Glomerular endothelial cell (primary cell): ENCODE data around the gene RAI14. TPM values are rescaled to one million over a fixed set of nuclear protein-coding genes. Genes with fewer than 3 reads are reported as not detected.

Source experiments
- DNase-seq: peaks from one replicate; pipeline ENCODE4 v3.0.0-alpha.2; 2011; ENCODE audit warnings: low read depth, low spot score; ENCODE audit errors: extremely low read depth
- total RNA-seq: library from RNA; depleted of rRNA; stranded (reverse); fragments of >200 nt; gene quantifications from 2 replicates; pipeline ENCODE4 v1.2.3, GENCODE V29; 2015

The RAI14 gene
- total RNA-seq, 1 donor from 2014 or later: 250 TPM

DNA sequence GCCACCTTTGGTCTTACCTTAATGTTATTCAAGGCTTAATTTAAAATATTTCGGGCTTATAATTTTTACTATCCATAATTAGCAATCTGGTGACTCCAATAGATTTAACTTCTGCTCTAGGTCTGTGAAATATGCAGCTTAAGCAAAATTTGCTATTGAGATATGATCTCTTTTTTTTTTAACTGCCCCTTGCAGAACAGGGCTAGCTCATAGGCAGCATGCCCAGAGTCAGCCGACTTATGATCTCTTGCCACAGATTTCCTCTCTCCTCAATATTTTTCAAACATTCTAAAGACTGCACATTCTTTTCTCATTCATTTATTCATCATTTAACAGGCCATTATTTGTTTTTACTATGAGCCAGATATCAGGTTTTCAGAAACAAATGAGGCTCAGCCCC is 187.4 kb downstream of the RAI14 start:
- no peak for DNase-seq

DNA sequence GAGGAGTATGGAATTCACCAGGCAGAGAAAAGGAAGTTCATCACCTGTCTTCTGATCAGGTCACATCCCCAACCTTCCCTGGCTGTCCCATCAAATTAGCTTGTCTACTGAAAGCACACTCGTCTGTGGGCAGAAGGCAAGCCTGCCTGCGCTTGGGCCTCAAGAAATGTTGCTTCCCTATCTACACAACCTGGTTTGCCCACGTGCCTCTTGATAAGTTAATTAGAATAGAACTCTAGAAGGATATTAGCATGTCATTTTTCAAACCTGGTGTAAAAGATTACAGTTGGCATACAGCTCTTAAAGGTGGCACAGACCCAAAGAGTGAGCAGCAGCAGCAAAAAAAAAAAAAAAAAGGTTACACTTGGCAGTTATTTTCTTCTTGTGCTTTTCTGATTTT is 188.0 kb downstream of the RAI14 start:
- no peak for DNase-seq

DNA sequence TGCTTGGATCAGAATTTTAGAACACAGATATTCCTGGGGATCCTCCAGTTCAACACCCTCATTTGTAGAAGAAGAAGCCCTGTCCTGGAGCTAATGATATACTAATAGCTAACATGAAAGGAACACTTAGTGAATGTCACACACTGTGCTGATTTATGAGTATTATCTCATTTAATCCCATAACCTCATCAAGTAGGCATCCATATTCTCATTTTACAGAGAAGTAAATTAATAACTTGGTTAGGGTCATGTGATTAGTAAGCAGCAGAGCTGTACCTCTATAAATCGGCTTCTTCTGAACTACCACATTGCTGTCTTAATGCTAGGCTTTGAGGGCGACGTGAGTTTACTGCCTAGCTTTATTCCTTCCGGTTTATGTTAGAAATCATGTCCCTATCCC is 188.9 kb downstream of the RAI14 start:
- no peak for DNase-seq

DNA sequence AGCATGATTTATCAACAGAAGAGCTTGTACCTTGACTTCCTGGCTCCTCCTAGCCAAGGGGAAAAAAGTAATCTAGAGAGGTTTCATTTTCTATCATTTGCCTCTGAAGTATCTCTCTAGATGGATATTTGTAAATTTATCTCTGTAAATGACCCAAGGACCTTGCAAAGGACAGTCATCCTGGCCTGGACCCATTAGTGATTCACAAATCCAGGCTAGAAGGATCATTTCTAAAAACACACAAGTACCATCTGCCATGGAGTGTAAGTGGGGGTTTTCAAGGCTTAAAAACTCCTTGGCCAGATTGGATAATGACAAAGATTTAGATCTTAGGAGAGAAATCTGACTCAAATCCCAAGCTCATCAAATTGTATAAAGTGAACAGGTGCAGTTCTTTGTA is 190.9 kb downstream of the RAI14 start:
- DNase-seq: no peak

DNA sequence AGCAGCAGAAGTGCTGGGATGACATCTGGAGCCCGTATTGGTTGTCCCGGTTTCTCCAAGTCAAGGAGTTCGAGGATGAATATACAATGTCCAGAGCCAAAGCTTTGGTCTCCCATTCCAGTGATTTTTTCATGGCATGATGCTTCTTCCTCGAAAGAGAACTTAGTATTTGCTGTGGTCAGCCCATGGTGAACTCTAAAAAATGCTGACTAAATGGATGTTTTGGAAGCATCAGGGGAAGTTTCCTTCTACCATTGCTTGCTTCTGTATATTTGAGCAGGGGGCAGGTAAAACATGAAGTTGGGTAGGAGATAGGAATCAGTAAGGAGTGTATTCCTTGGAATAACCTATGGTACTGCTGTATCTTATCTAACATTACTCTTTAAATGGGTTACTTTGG is 191.4 kb downstream of the RAI14 start:
- no peak for DNase-seq

DNA sequence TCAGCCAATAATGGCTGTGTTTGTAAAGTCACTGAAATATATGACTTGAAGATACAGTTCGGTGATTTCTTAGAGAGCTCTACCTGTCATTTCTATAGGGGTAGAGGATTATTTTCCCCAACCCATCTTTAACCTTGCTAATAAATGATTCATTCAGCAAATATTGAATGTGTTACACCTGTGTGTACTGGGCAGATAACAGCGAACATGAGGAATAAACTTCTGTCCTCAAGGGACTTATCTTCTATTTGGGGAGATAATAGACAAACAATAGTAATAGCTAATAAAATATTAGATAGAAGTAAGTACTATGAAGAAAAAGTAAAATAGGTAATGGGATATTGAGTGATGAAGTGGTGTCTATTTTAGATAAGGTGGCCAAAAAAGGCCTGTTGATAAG is 192.1 kb downstream of the RAI14 start:
- DNase-seq: no peak

DNA sequence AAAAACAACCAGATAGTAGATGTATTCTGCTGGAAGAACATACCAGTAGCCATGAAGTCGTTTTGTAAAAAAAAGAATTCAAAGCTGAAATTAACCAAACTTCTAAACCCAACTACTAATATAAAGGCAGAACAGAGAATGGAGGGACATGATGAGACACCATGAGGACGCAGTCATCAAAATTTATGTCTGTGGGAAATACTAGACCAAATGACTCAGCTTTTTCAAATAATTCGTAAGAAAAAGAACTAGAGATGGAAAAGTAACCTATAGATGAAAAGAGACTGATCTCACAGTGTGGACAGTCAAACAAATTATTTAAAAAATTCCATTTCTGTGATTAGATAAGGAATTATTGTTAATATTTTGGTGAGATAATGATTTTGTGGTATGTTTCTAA is 193.1 kb downstream of the RAI14 start:
- DNase-seq: no peak

DNA sequence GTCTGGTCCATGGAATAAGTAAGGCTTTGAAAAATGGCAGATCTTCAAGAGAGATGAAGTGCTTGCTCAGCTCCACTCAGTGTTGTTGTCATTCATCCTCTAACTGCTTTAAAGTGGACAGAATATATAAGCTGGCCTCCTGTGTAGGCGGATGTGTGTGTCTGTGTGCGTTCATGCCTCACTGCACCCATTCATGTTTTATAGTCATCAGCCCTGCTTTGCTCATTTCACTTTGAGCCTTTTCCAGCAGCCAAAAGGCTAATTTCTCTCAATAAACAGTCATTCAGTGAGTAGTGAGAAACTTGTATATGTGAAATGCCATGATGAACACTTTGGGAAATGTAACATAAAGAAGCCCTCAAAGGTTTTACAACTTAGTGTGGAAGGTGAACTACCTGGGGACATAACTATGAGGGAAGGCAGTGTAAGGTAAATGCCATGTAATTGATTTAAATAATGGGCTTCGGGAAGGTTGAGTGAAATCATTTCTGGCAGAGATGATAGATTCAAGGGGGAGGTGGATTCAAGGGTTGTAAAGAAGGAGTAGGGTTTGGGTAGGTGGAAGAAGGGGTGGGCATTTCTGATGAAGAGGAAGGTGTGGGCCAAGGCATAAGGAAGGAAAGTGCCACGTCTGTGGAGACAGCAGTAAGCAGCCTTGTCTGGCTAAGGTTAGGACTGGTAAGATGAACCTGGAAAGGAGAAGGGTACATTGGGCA is 198.5 kb downstream of the RAI14 start:
- DNase-seq: no peak

DNA sequence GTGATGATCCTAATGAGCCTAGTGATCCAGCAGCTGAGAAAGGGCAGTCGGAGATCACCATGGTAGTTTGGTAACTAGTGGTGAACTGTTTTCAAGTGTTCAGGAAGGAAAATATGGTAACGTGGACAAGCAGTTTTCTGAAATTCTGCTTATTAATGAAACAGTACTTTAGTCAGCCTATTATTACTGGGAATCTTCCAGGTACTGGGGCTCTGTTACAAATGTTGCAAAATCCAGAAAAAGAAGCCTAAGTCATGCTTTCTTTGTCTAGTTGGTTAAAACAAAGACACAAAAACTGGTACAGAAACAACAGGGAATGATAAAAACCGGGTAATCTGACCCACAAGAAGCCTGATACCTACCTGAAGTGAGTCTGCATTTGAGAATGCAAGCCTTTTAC is 201.0 kb downstream of the RAI14 start:
- DNase-seq: no peak

DNA sequence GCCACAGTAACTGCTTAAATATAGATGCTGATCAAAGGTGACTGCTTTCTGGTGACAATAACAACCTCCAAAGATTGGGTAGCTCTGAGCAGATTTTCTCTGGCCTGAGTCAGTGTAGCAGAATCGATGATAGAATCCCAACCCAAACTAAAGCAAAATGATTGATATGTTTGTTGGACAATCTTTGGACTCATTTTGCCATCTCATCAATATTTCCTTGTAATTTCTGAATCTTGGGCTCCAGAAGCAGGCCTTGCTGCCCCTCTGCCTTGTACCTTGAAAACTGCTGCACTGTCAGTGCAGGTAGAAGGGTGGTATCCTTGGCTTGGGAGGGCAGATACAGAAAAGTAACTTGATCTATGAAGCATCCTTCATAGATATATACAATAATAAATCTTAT is 201.8 kb downstream of the RAI14 start:
- no peak for DNase-seq

DNA sequence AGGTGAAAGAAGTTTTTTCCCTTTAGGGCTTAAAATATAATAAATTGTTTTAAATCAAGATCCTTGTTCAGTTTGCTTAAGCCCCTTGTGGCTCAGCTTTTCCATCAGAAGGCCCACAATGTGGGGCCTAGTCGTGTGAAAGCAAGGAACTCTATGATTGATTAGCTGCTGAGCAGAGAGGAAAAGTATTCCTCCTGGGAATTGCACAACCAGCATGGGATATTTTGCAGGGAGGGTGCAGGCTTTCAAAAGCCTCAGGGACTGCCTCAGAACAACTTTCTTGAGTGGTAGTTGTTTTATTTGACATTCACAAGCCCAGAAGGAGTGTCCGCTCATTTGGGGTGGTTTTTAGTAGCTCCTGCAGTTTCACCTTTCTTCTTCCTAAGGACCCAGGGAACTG is 202.7 kb downstream of the RAI14 start:
- DNase-seq: no peak

DNA sequence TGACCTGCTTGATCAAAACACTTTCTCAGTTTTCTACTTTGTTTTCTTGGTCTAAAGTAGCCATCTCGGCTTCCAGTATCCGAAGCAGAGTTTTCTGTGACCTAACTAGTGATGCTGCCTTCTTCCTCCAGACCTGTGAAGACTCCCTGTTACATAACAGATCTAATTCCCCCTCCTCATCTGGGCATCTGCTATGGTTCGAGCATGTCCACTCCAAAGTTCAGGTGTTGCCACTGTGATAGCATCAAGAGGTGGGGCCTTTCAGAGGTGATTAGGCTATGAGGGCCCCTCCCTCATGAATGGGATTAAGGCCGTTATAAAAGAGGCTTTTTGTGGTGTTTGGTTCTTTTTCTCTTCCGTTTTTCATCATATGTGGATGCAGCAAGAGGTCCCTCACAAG is 203.1 kb downstream of the RAI14 start:
- DNase-seq: no peak

DNA sequence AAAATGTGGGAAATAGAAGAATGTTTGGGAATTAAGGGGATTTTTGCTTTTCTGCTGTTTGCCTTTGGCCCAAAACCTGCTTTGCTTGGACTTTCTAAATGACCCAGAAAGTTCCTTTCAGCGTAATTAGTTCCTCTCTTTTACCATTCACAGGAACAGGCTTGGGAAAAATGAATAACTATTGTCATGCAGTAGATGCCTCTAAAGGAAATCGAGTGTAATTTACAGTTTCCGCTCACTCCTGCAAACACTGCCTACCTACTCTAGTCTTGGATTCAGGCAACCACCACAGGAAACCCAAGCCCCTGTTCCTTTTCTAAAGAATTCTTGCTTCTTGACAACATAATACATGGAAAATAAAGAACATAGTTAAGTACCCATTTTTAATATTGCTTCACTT is 207.8 kb downstream of the RAI14 start:
- DNase-seq: peak; percentile 27

DNA sequence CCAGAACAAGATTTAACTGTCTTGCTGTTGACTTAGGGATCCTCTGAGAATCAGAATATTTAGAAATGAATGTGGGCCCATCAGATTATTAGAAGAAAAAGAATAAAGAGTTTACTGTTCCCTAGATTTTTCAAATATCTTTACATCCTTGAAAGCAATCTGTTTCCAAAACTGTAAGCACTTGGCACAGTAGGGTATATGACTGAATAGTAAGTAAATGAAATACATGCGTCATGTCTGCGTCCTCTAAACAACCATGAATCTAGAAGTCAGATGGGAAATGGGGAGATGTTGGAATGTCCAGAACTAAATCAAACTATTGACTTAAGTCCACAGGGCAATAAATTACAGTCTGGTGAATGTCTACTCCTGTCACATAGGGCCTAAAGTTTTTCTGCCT is 209.0 kb downstream of the RAI14 start:
- DNase-seq: no peak

DNA sequence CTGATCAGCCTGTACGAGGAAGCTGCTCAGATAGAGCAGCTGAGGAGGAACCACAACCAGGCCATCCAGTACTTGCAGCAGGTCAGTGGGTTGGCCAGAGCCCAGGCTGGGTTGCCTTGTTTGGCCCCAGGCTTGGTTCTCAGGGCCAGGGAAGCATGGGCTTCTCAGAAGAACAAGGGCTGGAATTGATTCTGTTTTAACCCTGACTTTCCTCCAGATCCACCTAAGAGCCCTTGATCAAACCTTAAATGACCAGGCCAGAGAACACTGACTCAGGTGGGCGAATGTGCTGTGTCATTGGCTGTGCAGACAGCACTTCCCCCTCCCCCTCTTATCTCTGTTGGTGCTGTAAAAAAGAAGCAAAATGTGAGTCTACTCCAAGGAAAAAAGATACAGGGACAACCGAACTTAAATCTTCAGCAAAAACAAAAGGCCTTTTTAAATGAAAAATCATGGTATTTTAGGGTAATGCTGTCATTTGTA is 210.9 kb downstream of the RAI14 start:
- DNase-seq: no peak

DNA sequence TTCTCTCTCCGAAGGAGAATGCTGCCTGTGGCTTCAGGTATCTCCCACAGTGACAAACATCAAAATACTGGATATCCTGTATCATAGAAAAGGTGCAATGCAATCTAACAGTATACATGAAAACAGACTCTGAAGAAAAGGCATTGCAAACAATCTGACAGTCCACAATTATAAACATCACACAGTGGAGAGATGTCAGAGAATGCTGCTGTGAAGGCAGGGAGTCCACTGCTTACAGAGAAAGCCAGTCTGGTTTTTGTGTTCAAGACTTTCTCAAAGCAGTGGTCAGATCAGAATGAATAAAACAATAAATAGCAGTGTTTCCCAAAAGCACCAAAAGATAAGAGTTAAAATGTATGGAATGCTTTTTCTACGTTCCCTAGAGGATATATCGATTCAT is 211.5 kb downstream of the RAI14 start:
- DNase-seq: no peak

DNA sequence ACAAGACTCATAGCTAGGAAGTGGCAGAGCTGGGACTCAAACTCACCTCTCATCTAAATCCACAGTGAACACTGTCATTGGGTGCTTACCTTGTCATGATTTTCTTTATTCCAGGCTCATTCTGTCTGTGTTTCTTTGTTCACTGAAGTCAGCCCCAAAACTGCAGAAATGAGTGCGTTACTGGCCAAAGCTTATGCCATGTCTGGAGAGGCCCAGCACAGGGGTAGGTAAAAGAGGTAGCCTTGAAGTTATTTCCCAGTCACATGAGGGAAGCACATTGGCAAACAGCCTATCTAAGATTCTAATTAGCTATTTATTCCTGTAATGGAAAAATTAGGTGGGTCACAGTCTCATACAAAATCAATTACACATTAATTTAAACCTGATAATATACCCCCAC is 212.7 kb downstream of the RAI14 start:
- DNase-seq: no peak

DNA sequence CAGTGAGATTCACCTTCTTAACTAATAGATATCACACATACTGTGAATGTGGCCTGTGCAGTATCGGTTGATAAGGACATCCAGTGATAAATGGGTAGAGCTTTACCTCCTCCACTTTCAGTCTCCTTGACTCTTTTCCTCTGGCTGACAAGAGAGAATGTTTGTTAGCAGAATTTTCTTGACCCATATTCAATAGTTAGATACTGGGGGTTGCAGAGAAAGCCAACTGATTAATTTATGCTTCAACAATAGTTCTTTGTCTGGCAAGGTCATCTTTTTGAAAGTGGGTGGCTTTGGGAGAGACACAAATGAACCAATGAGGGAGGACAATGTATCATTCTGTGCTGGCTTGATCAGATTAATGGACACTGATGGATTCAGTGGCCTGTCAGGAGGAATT is 213.1 kb downstream of the RAI14 start:
- no peak for DNase-seq

DNA sequence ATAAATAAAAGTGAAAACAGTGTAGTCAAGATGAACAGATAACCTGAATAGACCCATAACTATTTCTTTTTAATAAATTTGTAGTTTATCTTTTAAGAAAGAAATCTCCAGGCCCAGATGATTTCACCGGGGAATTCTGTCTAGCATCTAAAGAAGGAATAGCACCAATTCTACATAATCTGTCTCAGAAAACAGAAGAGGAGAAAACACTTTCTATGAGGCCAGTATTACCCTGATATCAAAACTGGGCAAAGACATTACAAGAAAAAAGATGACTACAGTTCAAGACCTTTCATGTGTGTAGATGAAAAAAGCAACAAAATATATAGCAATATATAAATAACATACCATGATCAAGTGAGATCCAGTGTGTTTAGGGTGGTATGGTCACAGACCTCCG is 214.3 kb downstream of the RAI14 start:
- no peak for DNase-seq

DNA sequence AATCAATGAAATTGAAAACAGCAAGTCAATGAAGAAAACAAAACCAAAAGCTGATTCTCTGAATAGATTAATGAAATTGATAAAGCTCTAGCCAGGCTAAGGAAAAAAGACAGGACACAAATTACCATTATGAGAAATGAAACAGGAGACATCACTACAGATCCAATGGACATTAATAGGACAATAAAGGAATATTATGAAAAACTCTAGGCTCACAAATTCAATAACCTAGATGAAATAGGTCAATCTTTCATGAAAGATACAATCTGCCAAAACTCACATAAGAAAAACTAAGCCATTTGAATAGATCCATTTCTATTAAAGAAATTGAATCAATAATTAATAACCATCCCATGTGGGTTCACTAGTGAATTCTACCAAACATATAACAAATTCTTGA is 220.1 kb downstream of the RAI14 start:
- no peak for DNase-seq

DNA sequence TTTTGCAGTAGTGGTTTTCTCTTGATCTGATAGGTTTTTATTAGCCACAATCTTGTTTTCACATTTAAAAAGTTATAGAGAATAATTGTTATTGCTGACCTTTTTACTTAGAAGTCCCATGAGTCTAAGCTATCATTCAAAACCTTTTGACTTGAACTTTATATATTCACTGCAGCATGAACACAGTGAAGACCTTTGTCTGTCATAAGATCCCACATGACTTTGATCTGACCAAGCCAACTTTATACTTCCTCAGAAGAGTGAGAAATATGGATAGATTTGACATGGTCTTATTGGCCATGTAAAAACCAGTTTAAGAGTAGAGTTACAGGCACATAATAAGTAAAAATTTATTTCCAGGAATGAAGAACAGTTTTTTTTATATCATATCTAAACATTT is 225.1 kb downstream of the RAI14 start:
- no peak for DNase-seq
